GM21619 (cell line): Measurements from ENCODE around the gene GPLD1.

Experiments used
- ATAC-seq: cut with Tn5 transposase; IDR thresholded peaks from one replicate; pipeline ENCODE4 v1.9.1; 2021; ENCODE audit not compliant: unreplicated experiment

The GPLD1 gene

GRCh38 chr6:24455061-24455460 is 34.3 kb downstream of the GPLD1 start:
- no peak for ATAC-seq

DNA sequence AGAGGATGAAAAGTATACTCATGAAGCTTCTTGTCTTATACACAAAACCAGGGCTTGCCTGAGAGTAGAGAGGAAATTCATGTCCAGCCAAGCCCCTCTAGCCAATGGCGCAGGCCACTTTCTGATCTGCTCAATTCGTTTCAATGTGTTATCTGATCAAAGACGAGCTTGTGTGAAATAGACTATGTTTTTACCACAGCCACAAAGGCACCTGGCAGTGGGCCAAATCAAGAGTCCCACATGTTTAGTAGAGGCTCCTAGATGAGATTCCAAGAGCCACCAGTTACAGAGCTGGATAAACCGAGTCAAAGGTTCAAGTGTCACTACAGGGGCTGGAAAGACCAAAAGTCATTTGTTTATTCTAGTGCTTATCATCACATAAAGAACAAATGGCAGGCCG is 34.9 kb downstream of the GPLD1 start:
- ATAC-seq: no peak

GRCh38 chr6:24453921-24454320 is 35.5 kb downstream of the GPLD1 start:
- no peak for ATAC-seq

GRCh38 chr6:24451581-24452388 is 37.6 kb downstream of the GPLD1 start:
- no peak for ATAC-seq

- ATAC-seq: no peak
Observed at GRCh38 chr6:24448828-24449525, 40.4 kb downstream of the GPLD1 start.

DNA sequence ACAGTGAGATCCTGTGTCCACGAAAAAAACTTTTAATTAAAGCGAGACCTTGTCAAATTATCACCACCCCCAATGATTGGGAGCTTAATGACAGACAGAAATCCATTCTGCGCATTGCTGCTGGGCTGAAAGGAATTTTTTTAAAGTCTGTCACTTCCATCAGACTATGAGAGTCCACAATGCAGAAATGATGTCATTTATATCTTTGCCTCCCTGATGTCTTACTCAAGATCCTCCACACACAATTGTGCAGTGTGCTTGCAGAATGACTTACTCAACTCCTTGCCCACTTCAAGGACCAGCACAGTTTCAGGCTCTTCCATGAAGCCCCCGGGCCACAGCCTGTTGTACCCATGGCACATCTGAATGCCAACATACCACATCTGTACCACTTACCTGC is 41.0 kb downstream of the GPLD1 start:
- no peak for ATAC-seq

- no peak for ATAC-seq
Observed at GRCh38 chr6:24446670-24447069, 42.7 kb downstream of the GPLD1 start.

DNA sequence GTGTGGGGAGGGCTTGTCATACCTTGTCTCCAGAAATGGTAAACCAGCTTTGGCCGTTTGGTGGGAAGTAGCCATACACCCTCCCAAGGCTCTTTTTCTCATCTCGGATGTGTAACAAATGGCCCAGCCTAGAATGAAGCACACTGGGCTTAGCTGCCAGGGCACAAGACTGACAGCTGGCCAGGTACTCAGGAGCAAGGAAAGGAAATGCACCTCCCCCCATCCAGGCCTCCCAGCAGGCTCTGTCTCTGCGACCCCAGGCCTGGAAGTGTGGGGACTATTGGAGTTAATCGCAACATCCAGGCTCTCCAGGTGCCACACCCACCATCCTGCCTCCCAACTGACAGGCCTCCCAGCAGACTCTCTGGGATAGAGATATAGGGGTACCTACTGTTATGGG is 43.7 kb downstream of the GPLD1 start:
- ATAC-seq: no peak

GRCh38 chr6:24444588-24444987 is 44.8 kb downstream of the GPLD1 start:
- no peak for ATAC-seq

DNA sequence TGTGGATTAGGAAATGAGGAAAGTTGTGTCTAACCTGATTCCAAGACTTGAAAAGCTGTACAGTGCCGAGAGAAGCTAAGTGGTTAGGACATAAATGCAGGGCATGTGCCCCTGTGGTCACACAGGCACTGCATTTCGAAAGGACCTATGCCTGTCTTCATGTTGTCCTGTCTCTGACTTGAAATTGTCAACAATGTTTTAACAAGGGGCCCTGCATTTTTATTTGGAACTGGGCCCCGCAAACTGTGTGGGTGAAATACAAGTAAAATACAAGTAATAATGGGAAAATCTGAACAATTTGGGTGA is 47.8 kb downstream of the GPLD1 start:
- no peak for ATAC-seq

GRCh38 chr6:24440897-24441598 is 48.3 kb downstream of the GPLD1 start:
- ATAC-seq: no peak

DNA sequence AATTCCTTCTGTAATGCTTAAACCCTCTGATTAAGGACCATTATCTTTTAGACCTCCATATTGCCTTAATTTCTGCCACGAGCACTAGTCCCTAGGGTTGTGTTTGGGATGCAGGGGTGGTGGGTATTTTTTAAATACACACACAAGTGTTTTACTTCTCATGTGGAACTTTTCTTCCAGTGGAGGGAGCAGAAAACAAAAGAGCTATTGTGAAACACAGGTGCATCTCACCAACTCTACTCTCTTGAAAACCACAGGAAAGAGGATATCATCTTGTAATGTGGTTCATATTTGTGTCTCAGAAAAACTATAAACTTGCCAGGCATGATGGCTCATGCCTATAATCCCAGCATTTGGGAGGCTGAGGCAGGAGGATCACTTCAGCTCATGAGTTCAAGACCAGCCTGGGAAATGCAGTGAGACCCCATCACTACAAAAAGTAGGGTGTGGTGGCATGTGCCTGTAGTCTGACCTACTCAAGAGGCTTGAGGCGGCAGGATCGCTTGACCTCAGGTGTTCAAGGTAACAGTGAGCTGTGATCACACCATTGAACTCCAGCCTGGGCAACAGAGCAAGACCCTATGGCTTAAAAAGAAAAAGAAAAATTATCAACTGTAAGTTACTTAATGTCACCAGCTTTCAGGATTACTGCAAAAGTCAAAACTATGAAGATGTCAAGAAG is 49.4 kb downstream of the GPLD1 start:
- ATAC-seq: no peak

DNA sequence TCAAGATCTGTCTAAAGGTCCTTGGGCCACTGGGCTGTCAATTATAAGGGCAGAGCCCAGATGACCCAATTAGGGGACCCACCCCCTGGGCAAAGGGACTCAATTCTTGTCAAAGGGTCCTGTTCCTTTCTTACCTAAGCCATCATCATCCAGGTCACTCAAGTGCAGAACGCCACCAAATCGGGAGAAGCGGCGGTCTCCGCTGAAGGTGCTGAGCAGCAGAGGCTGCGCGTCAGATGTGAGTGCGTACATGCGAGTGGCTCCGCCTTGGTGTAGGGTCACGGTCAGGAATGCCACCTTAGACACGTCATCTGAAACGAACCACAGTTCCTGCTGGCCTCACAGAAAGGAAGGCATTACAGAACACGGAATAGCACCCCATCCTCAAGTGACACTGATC is 52.4 kb downstream of the GPLD1 start:
- no peak for ATAC-seq

DNA sequence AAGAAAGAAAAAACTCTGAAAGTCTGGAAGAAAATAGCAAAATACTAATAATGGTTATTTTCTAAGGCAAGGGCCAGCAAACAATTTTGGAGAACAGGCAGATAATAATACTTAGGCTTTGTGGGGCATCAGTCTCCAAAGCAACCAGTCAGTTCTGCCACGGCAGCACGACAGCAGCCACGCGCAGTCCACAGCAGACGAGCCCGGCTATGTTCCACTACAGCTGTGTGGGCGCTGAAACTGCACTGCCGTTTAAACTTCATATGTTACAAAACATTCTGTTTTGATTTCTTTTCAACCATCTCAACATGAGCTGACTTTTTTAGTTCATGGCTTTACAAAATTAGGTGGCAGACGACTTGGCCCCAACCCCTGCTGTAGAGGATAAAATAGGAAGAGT is 56.8 kb downstream of the GPLD1 start:
- ATAC-seq: no peak

GRCh38 chr6:24431045-24431451 is 58.3 kb downstream of the GPLD1 start:
- ATAC-seq: peak; percentile 57

GRCh38 chr6:24430086-24430485 is 59.3 kb downstream of the GPLD1 start:
- ATAC-seq: no peak

GRCh38 chr6:24429146-24429545 is 60.2 kb downstream of the GPLD1 start:
- ATAC-seq: no peak

DNA sequence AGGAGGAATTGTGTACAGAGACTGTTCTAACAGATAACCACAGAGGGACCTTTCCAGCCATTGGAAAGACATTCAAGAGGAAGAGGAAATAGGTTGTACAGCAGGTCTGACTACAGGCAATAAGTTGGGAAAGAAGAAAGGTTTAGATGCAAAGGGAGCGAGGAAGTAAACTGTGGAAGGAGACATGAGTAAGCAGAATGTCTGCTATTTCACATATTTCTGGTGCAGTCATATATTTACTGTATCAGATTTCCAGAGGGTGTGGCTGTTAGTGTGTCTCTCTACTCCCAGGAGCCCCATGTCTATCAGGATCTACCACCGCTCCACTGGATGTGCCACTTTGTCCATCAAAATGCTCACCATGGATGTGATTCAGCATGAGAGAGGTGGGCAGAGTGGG is 60.8 kb downstream of the GPLD1 start:
- ATAC-seq: no peak

GRCh38 chr6:24426729-24427446 is 62.5 kb downstream of the GPLD1 start:
- ATAC-seq: no peak

GRCh38 chr6:24425091-24425490 is 64.3 kb downstream of the GPLD1 start:
- no peak for ATAC-seq

- ATAC-seq: no peak
Observed at GRCh38 chr6:24419526-24419925, 69.9 kb downstream of the GPLD1 start.
